ENCODE data around the gene CLIP1.

- TF ChIP-seq, protein P1, sequence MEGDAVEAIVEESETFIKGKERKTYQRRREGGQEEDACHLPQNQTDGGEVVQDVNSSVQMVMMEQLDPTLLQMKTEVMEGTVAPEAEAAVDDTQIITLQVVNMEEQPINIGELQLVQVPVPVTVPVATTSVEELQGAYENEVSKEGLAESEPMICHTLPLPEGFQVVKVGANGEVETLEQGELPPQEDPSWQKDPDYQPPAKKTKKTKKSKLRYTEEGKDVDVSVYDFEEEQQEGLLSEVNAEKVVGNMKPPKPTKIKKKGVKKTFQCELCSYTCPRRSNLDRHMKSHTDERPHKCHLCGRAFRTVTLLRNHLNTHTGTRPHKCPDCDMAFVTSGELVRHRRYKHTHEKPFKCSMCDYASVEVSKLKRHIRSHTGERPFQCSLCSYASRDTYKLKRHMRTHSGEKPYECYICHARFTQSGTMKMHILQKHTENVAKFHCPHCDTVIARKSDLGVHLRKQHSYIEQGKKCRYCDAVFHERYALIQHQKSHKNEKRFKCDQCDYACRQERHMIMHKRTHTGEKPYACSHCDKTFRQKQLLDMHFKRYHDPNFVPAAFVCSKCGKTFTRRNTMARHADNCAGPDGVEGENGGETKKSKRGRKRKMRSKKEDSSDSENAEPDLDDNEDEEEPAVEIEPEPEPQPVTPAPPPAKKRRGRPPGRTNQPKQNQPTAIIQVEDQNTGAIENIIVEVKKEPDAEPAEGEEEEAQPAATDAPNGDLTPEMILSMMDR (IDR thresholded peaks at IDR 0.05): no peak
- TF ChIP-seq POLR2A (IDR thresholded peaks at IDR 0.05) (no peak), EP300 (IDR thresholded peaks at IDR 0.05) (no peak)
Observed at GRCh38 chr12:122406701-122407164, 15.7 kb downstream of the CLIP1 start.
